ENCODE results near the gene SAFB. TPM values are rescaled to one million over a fixed set of nuclear protein-coding genes. Genes with fewer than 3 reads are reported as not detected.

Gene SAFB
- total RNA-seq, 1 donor = 33.7 TPM

GRCh38 chr19:5691822-5692722 is 69.2 kb downstream of the SAFB start:
- peaks cover 9% of the 10 kb centered on the region for H3K4me1 ChIP-seq (ENCODE audit: insufficient read depth, low read length)
- no peaks in the 10 kb centered on the region for H3K27me3 ChIP-seq (ENCODE audit: insufficient read depth, low read length)
- no peak for TF ChIP-seq CTCF (IDR thresholded peaks at IDR 0.05; ENCODE audit: extremely low read depth, low read depth, low read length)
- peaks cover 52% of the 10 kb centered on the region for H3K36me3 ChIP-seq (ENCODE audit: insufficient read depth, low read length)
- DNase-seq (ENCODE audit: insufficient read length, low spot score, missing footprints) = peak; percentile 93
- H3K27ac ChIP-seq (ENCODE audit: low read depth, low read length) = peak overlapping the region; percentile 2
- H3K9me3 ChIP-seq (ENCODE audit: low read depth, low read length) = no peaks in the 10 kb centered on the region
- H2AFZ ChIP-seq (ENCODE audit: low read length) = no peak overlapping the region
- H3K79me2 ChIP-seq (ENCODE audit: insufficient read depth, low read length) = peaks cover 70% of the 10 kb centered on the region
- H3K4me2 ChIP-seq (ENCODE audit: insufficient read depth, low read length) = peak overlapping the region; percentile 91
- peaks cover 63% of the 10 kb centered on the region for H4K20me1 ChIP-seq (ENCODE audit: insufficient read depth, low read length)
- peak overlapping the region; percentile 96 for H3K4me3 ChIP-seq (ENCODE audit: insufficient read depth, low read length)

- no peak overlapping the region for H3K4me3 ChIP-seq (ENCODE audit: insufficient read depth, low read length)
- no peak for TF ChIP-seq CTCF (IDR thresholded peaks at IDR 0.05; ENCODE audit: extremely low read depth, low read depth, low read length)
- H3K4me2 ChIP-seq (ENCODE audit: insufficient read depth, low read length) = peak overlapping the region; percentile 91
- H4K20me1 ChIP-seq (ENCODE audit: insufficient read depth, low read length) = peaks cover 65% of the 10 kb centered on the region
- H3K4me1 ChIP-seq (ENCODE audit: insufficient read depth, low read length) = peaks cover 9% of the 10 kb centered on the region
- H3K27me3 ChIP-seq (ENCODE audit: insufficient read depth, low read length) = no peaks in the 10 kb centered on the region
- H3K36me3 ChIP-seq (ENCODE audit: insufficient read depth, low read length) = peaks cover 54% of the 10 kb centered on the region
- peaks cover 71% of the 10 kb centered on the region for H3K79me2 ChIP-seq (ENCODE audit: insufficient read depth, low read length)
- H3K27ac ChIP-seq (ENCODE audit: low read depth, low read length) = peak overlapping the region; percentile 2
- no peaks in the 10 kb centered on the region for H3K9me3 ChIP-seq (ENCODE audit: low read depth, low read length)
- no peak overlapping the region for H2AFZ ChIP-seq (ENCODE audit: low read length)
- DNase-seq (ENCODE audit: insufficient read length, low spot score, missing footprints) = peak; percentile 75
These were observed 69.9 kb downstream of the SAFB start for GRCh38 chr19:5692723-5693194.

- Histone ChIP-seq H3K79me2 (ENCODE audit: insufficient read depth, low read length) (peaks cover 71% of the 10 kb centered on the region), H3K9me3 (ENCODE audit: low read depth, low read length) (no peaks in the 10 kb centered on the region), H2AFZ (ENCODE audit: low read length) (no peak overlapping the region), H3K4me3 (ENCODE audit: insufficient read depth, low read length) (no peak overlapping the region), H3K27me3 (ENCODE audit: insufficient read depth, low read length) (no peaks in the 10 kb centered on the region), H3K36me3 (ENCODE audit: insufficient read depth, low read length) (peaks cover 60% of the 10 kb centered on the region), H3K4me2 (ENCODE audit: insufficient read depth, low read length) (no peak overlapping the region), H3K27ac (ENCODE audit: low read depth, low read length) (no peak overlapping the region), H4K20me1 (ENCODE audit: insufficient read depth, low read length) (peaks cover 67% of the 10 kb centered on the region), H3K4me1 (ENCODE audit: insufficient read depth, low read length) (peaks cover 9% of the 10 kb centered on the region)
- no peak for TF ChIP-seq CTCF (IDR thresholded peaks at IDR 0.05; ENCODE audit: extremely low read depth, low read depth, low read length)
- DNase-seq (ENCODE audit: insufficient read length, low spot score, missing footprints) = peak; percentile 65
These were observed 70.6 kb downstream of the SAFB start for GRCh38 chr19:5693195-5694166.

All from osteoblast (primary cell).